OCI-LY7 (cell line): ENCODE results near the gene LAYN. TPM values are rescaled to one million over a fixed set of nuclear protein-coding genes. Genes with fewer than 3 reads are reported as not detected.

ENCODE experiments used
- BruUV-seq: library from RNA; stranded (reverse); fragments of 400-500 nt; replicated peaks from 2 replicates; lab custom pipeline; 2021; lab: Mats Ljungman, UMichigan
- CTCF ChIA-PET: fragments of 300-600 bp; sonication (Branson Sonifier 250); formaldehyde crosslinking; loops from one replicate; lab custom pipeline; 2022; ENCODE audit warnings: antibody characterized with exemption; ENCODE audit not compliant: unreplicated experiment; lab: Charles Lee
- POLR2A ChIA-PET: fragments of 300-600 bp; sonication (Branson Sonifier 250); formaldehyde crosslinking; loops from one replicate; lab custom pipeline; 2022; ENCODE audit warnings: antibody characterized with exemption; lab: Charles Lee
- DNase-seq: peaks from one replicate; pipeline ENCODE4 v3.0.0-alpha.2; 2015; ENCODE audit warnings: low spot score
- H2AFZ ChIP-seq: fragments of 200-600 bp; sonication (generic), shearing (Covaris generic); 2 replicates; pipeline ENCODE4 v1.6.1; 2014; ENCODE audit warnings: mild to moderate bottlenecking, antibody characterized with exemption, low read length, moderate library complexity
- H3K27ac ChIP-seq: fragments of 200-600 bp; sonication (generic); 2 replicates; pipeline ENCODE4 v1.5.1; 2014; ENCODE audit warnings: mixed run types, low read depth, mild to moderate bottlenecking, moderate library complexity, low read length, inconsistent platforms; ENCODE audit not compliant: poor library complexity, severe bottlenecking
- H3K36me3 ChIP-seq: fragments of 200-600 bp; sonication (generic); 2 replicates; pipeline ENCODE4 v1.6.1; 2014; ENCODE audit warnings: mild to moderate bottlenecking, antibody characterized with exemption, low read length, moderate library complexity, mixed read lengths; ENCODE audit not compliant: insufficient read depth
- H3K4me1 ChIP-seq: fragments of 200-600 bp; sonication (generic); 2 replicates; pipeline ENCODE4 v1.5.1; 2014; ENCODE audit warnings: mild to moderate bottlenecking, low read length; ENCODE audit not compliant: insufficient read depth, poor library complexity, severe bottlenecking
- H3K4me2 ChIP-seq: fragments of 200-600 bp; sonication (generic); 2 replicates; pipeline ENCODE4 v1.6.1; 2014; ENCODE audit warnings: mild to moderate bottlenecking, low read length
- H3K4me3 ChIP-seq: fragments of 200-600 bp; sonication (generic); 2 replicates; pipeline ENCODE4 v1.5.1; 2014; ENCODE audit warnings: mild to moderate bottlenecking, low read depth, low read length; ENCODE audit not compliant: poor library complexity, severe bottlenecking
- H3K79me2 ChIP-seq: fragments of 200-600 bp; sonication (generic); 2 replicates; pipeline ENCODE4 v1.6.1; 2016; ENCODE audit warnings: low read depth, mild to moderate bottlenecking, low read length, moderate library complexity, mixed read lengths; ENCODE audit not compliant: insufficient read depth
- H3K9me2 ChIP-seq: fragments of 200-600 bp; sonication (generic); 2 replicates; pipeline ENCODE4 v1.6.1; 2016; ENCODE audit warnings: mild to moderate bottlenecking, low read length, mixed read lengths; ENCODE audit not compliant: insufficient read depth
- H3K9me3 ChIP-seq: fragments of 200-600 bp; sonication (generic); 2 replicates; pipeline ENCODE4 v1.6.1; 2014; ENCODE audit warnings: mild to moderate bottlenecking, mixed run types, low read length, mixed read lengths
- H4K20me1 ChIP-seq: fragments of 200-600 bp; sonication (generic); 2 replicates; pipeline ENCODE4 v1.6.1; 2014; ENCODE audit warnings: mild to moderate bottlenecking, antibody characterized with exemption, low read length, moderate library complexity, mixed read lengths; ENCODE audit not compliant: insufficient read depth
- CTCF ChIP-seq: fragments of 200-600 bp; sonication (generic); conservative IDR thresholded peaks from 2 replicates; pipeline ENCODE4 v1.5.1; 2014; ENCODE audit warnings: mild to moderate bottlenecking, antibody characterized with exemption, low read length, moderate library complexity, mixed read lengths
- EZH2phosphoT487 ChIP-seq: fragments of 200-600 bp; sonication (generic); IDR thresholded peaks from 2 replicates; pipeline ENCODE4 v1.6.1; 2018; ENCODE audit warnings: low read depth, borderline replicate concordance, mild to moderate bottlenecking, mixed run types, antibody characterized with exemption, low read length, moderate library complexity, mixed read lengths
- intact Hi-C: fragments of 100-400 bp; cut with micrococcal nuclease; formaldehyde crosslinking; loops from one replicate; pipeline ENCODE4 v1.10.0; 2022; ENCODE audit not compliant: unreplicated experiment
- total RNA-seq, 2 experiments: library from RNA; depleted of rRNA in 1 of 2; stranded (reverse); fragments of >200 nt in 1 of 2; shearing (Covaris generic) in 1 of 2; gene quantifications; 2 replicates each; pipeline ENCODE4 v1.2.3, GENCODE V29; 2014 to 2022

The LAYN gene
- total RNA-seq, 2 experiments from 2014 or later = not detected

GRCh38 chr11:111573821-111574249 lies 33.3 kb downstream of the LAYN start:
- H3K4me2 ChIP-seq = peak overlapping the region; percentile 53
- TF ChIP-seq CTCF (no peak), EZH2phosphoT487 (no peak)
- peaks cover 12% of the 10 kb centered on the region for H3K4me1 ChIP-seq
- no TSS peak for BruUV-seq
- H3K36me3 ChIP-seq = no peaks in the 10 kb centered on the region
- no peak for DNase-seq
- H3K9me2 ChIP-seq = no peaks in the 10 kb centered on the region
- ChIA-PET CTCF (no interaction called here), POLR2A (interaction anchor here (0.7 kb wide), 1 partner anchor 24 kb away, joined by 3 read pairs; no protein-coding TSS in a partner anchor)
- intact Hi-C loops = no loop called here
- H3K9me3 ChIP-seq = no peaks in the 10 kb centered on the region
- H3K79me2 ChIP-seq = no peaks in the 10 kb centered on the region
- peak overlapping the region; percentile 87 for H2AFZ ChIP-seq
- no peaks in the 10 kb centered on the region for H4K20me1 ChIP-seq
- no peak overlapping the region for H3K4me3 ChIP-seq
- H3K27ac ChIP-seq = no peak overlapping the region

GRCh38 chr11:111574373-111575225 lies 34.1 kb downstream of the LAYN start:
- POLR2A ChIA-PET = interaction anchor here (0.7 kb wide), 1 partner anchor 23 kb away, joined by 3 read pairs; no protein-coding TSS in a partner anchor
- no peaks in the 10 kb centered on the region for H4K20me1 ChIP-seq
- CTCF ChIA-PET = no interaction called here
- no peak overlapping the region for H3K27ac ChIP-seq
- no peaks in the 10 kb centered on the region for H3K9me3 ChIP-seq
- intact Hi-C loops = no loop called here
- peak overlapping the region; percentile 87; the same call in 1 of the 2 replicates for H2AFZ ChIP-seq
- H3K9me2 ChIP-seq = no peaks in the 10 kb centered on the region
- H3K4me2 ChIP-seq = peak overlapping the region; percentile 53
- peak; percentile 50 for DNase-seq
- no peaks in the 10 kb centered on the region for H3K79me2 ChIP-seq
- H3K36me3 ChIP-seq = no peaks in the 10 kb centered on the region
- no TSS peak for BruUV-seq
- peak overlapping the region; percentile 24 for H3K4me3 ChIP-seq
- H3K4me1 ChIP-seq = peaks cover 12% of the 10 kb centered on the region
- no peak for TF ChIP-seq EZH2phosphoT487
- TF ChIP-seq CTCF = peak; percentile 53; the same call in 1 of the 2 replicates

GRCh38 chr11:111575740-111576139 lies 35.2 kb downstream of the LAYN start:
- no peak overlapping the region for H2AFZ ChIP-seq
- no peak overlapping the region for H3K4me2 ChIP-seq
- no peaks in the 10 kb centered on the region for H3K9me3 ChIP-seq
- H3K4me1 ChIP-seq = peaks cover 15% of the 10 kb centered on the region
- no peaks in the 10 kb centered on the region for H3K36me3 ChIP-seq
- intact Hi-C loops = no loop called here
- H3K79me2 ChIP-seq = no peaks in the 10 kb centered on the region
- no peak for TF ChIP-seq CTCF
- TF ChIP-seq EZH2phosphoT487 = no peak
- no peak overlapping the region for H3K4me3 ChIP-seq
- H3K9me2 ChIP-seq = no peaks in the 10 kb centered on the region
- no TSS peak for BruUV-seq
- no peak for DNase-seq
- no peak overlapping the region for H3K27ac ChIP-seq
- no peaks in the 10 kb centered on the region for H4K20me1 ChIP-seq
- CTCF ChIA-PET = no interaction called here
- POLR2A ChIA-PET = no interaction called here
